SK-N-SH treated with all-trans-retinoic acid at 6 μM for 48 hours (cell line): Measurements from ENCODE around the gene MRPL30.

Experiments
- CSRNP3 ChIP-seq: fragments of 250-450 bp; sonication (Bioruptor Pico); IDR thresholded peaks from 2 replicates; pipeline ENCODE4 v1.5.1; 2021; ENCODE audit warnings: mild to moderate bottlenecking, moderate library complexity
- PATZ1 ChIP-seq: fragments of 250-450 bp; sonication (Bioruptor Pico); IDR thresholded peaks from 2 replicates; pipeline ENCODE4 v1.8.0; 2020; ENCODE audit warnings: mild to moderate bottlenecking, moderate library complexity, borderline replicate concordance
- RARB ChIP-seq: fragments of 250-450 bp; sonication (Bioruptor Pico); IDR thresholded peaks from 2 replicates; pipeline ENCODE4 v1.8.0; 2021; ENCODE audit warnings: mild to moderate bottlenecking, moderate library complexity
- ZFP30 ChIP-seq: fragments of 450-650 bp; formaldehyde crosslinking; IDR thresholded peaks from 2 replicates; pipeline ENCODE4 v1.5.0; 2022; ENCODE audit warnings: mild to moderate bottlenecking, moderate library complexity
- ZNF565 ChIP-seq: fragments of 450-650 bp; formaldehyde crosslinking; conservative IDR thresholded peaks from 2 replicates; pipeline ENCODE4 v1.5.0; 2020; ENCODE audit warnings: low read depth, mild to moderate bottlenecking, moderate library complexity

DNA sequence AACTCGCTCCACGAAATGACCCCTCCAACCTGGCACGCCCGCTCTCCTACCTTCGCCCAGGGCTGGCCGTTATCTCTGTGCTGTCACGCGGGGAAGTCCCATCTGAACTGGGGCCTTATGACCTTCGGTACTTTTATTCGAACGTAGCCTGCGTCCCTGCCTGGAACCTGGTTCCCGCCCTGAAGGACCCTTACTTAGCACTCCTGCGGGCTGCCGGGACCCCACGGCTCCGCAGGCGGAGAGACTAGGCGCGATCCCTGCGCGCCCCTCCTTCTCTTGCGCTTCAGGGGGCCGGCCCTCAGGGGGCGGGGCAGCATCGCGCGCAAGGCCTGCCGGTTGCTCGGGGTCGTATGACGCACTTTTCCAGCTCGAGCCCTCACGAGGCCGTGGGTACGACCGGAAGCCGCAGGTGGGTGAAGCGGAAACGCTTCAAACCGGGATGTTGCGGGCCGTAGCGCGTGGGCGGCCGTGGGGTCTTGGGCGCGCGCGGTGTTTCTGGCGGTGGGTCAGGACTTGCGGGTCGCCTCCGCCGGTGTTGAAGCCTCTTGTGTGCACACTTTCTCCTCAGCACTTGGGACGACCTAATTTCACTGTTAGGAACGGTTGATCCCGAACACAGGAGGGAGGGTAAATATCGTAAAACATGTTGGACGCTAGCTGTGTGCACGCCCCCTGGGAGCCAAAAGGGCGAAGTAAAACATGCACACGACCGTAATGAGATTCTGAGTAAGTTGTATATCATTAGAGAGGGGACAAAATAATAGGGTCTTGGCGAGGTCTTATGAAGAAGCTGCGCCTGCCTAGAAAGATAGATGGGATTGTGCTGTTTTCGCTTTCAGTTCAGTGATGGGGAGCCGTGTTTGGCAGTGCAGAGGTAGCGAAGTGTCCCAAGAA, 26.1 kb upstream of the MRPL30 start, which contains the start of the genes LIPT1 and TSGA10:
- TF ChIP-seq RARB (CRISPR knock-in tag) (no peak), ZNF565 (CRISPR knock-in tag) (no peak), PATZ1 (CRISPR knock-in tag) (no peak), ZFP30 (CRISPR knock-in tag) (no peak), CSRNP3 (no peak)
